Uterus (tissue), 4 donors: ENCODE data around the gene TIGD2. TPM values are rescaled to one million over a fixed set of nuclear protein-coding genes. Genes with fewer than 3 reads are reported as not detected.

Source experiments
- DNase-seq, 2 donors: peaks; one replicate each; pipeline ENCODE4 v3.0.0-alpha.2; 2019 to 2020
- H3K27ac ChIP-seq, 2 donors: fragments of 200-600 bp; sonication (generic); 1 replicate in 1 of 2; 2 replicates in 1 of 2; pipeline ENCODE4 v1.5.1; 2016 to 2018
- H3K27me3 ChIP-seq, 2 donors: fragments of 200-600 bp; sonication (generic); one replicate each; pipeline ENCODE4 v1.5.1; 2018 to 2019; ENCODE audit warnings: control low read depth in 1 of 2
- H3K36me3 ChIP-seq, 2 donors: fragments of 200-600 bp; sonication (generic); one replicate each; pipeline ENCODE4 v1.5.1; 2019; ENCODE audit warnings: control low read depth in 1 of 2
- H3K4me1 ChIP-seq, 2 donors: fragments of 200-600 bp; sonication (generic); one replicate each; pipeline ENCODE4 v1.5.1; 2018 to 2019; ENCODE audit warnings: control low read depth in 1 of 2
- H3K4me3 ChIP-seq, 2 donors: fragments of 200-600 bp; sonication (generic); 1 replicate in 1 of 2; 2 replicates in 1 of 2; pipeline ENCODE4 v1.5.1; 2018 to 2019; ENCODE audit warnings: mild to moderate bottlenecking in 1 of 2
- H3K9me3 ChIP-seq, 2 donors: fragments of 200-600 bp; sonication (generic); one replicate each; pipeline ENCODE4 v1.5.1; 2019; ENCODE audit warnings: control low read depth in 1 of 2
- CTCF ChIP-seq, 4 experiments: fragments of 200-600 bp in 2 of 4; fragments of 450-650 bp in 2 of 4; sonication (generic) in 2 of 4; IDR thresholded peaks; one replicate each; pipeline ENCODE4 v1.5.1; 2016 to 2019; ENCODE audit warnings: antibody characterized with exemption in 4 of 4, mild to moderate bottlenecking in 2 of 4, moderate library complexity in 1 of 4
- POLR2A ChIP-seq, 2 donors: fragments of 450-650 bp; IDR thresholded peaks; one replicate each; pipeline ENCODE4 v1.6.1; 2016; ENCODE audit warnings: antibody characterized with exemption in 2 of 2, mild to moderate bottlenecking in 1 of 2, moderate library complexity in 1 of 2
- intact Hi-C: fragments of 100-400 bp; cut with DNase I; formaldehyde crosslinking; loops from one replicate; pipeline ENCODE4 v1.15.1; 2023; ENCODE audit warnings: low total_unique reads
- total RNA-seq, 4 donors: library from RNA; depleted of rRNA in 3 of 4; stranded (reverse); fragments of >200 nt in 3 of 4; gene quantifications; one replicate each; pipeline versions ENCODE4 v1.1.0 to v1.2.4, GENCODE V29; 2014 to 2023
- donor health status: DM: yes; HTN: yes; CAD: no.

Gene TIGD2
- 1 to 10 TPM in 3 of 4 donors, under 1 TPM in 1; 0.59 to 8.4 (median 3.3) TPM for total RNA-seq

DNA sequence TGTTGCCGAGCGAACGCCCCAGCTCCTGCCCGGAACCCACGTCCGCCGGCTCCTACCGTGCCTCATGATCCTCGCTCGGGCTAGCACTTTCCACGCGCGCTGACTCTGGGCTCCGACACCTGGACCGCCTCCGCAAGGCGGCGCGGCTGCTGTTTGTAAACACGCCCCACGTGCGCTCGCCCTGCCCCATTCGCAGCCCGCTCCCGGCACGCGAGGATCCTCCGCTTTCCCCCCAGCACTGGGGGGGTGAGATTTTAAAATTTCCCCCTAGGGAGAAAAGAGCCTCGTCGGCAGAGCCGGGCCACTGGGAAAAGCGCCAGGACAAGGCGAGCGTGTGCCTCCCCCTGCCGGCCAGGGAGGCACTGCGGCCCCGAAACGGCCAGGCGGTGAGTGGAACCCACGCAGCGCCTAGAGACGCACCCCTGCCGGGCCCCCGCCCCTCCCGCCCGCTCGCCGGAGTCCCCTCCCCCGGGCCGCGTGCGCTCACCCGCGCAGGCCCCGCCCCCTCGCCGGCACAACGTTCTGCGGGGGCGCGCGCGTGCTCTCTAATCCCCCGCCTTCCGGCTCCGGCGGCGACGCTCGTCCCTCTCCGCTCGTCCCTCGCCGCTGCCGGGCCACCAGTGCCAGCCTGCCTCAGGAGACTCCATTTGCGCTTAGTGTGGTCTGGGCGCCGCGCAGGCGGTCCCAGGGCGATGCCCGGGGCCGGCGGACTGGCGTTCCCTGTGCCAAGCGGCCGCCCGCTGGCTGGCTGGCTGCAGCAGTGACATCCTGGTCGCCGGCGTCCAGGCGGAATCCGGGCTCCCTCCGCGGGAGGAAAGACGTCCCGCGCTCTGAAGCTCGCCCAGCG lies at the start of gene TIGD2:
TSS of gene TIGD2 (plus strand) at position 548 of the 847 bp plus-strand sequence. CDS start 1,442 bp downstream, outside the sequence.
- peak within 1 kb of the TSS; percentile 64 to 83 for H3K27ac ChIP-seq
- H3K36me3 ChIP-seq: no peaks in the 10 kb centered on the region
- H3K4me3 ChIP-seq: peak within 1 kb of the TSS; percentile 45 to 77
- intact Hi-C loops: no loop called here
- peak; percentile 19 to 68 for TF ChIP-seq POLR2A (IDR thresholded peaks at IDR 0.05)
- TF ChIP-seq CTCF (IDR thresholded peaks at IDR 0.05): peak; percentile 65 to 87 (median 78)
- DNase-seq: peak; percentile 83 to 88
- no peaks in the 10 kb centered on the region for H3K27me3 ChIP-seq
- H3K9me3 ChIP-seq: no peaks in the 10 kb centered on the region
- H3K4me1 ChIP-seq: no peaks in the 10 kb centered on the region

DNA sequence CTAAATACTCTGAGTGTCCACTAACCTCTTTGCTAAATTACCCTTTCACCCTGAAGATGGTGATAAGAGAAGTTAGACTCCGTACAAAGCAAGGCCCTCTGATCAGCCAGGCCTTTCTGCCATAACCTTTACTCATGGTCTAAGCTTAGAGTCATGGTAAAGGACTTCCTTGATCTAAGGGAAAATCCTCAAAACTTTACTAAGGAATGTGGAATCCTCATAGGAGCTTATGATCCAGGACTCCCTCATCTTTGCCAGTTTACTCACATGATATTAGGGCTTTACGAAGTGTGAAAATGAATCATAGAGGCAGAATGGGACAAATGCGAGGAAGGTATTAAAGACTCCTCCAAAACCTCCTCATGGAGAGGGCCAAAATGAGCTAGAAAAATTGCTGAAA lies 46.5 kb upstream of the TIGD2 start:
- no peak for DNase-seq
- no peaks in the 10 kb centered on the region for H3K9me3 ChIP-seq
- TF ChIP-seq CTCF (IDR thresholded peaks at IDR 0.05) (no peak), POLR2A (IDR thresholded peaks at IDR 0.05) (no peak)

DNA sequence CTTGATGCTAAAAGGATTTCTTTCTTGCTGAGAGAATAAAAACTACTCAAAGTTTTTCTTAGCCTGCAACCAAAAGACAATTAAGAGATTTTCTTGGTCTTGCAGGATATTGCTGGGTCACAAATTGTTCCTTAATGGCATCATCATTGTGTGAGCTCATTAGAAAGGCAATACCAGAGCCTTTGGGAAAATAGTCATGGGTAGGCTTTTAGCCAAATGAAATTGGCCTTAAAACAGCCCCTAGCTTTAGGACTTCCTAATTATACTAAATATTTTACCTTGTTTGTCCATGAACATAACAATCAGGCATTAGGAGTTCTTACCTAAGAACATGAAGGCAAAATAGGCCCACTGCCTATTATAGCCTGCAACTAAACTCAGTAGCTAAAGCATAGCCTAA lies 43.9 kb upstream of the TIGD2 start:
- Histone ChIP-seq H3K4me1 (no peaks in the 10 kb centered on the region), H3K36me3 (no peaks in the 10 kb centered on the region), H3K4me3 (no peak overlapping the region), H3K9me3 (no peaks in the 10 kb centered on the region), H3K27ac (no peak overlapping the region), H3K27me3 (no peaks in the 10 kb centered on the region)
- DNase-seq: no peak
- intact Hi-C loops: no loop called here
- TF ChIP-seq POLR2A (IDR thresholded peaks at IDR 0.05) (no peak), CTCF (IDR thresholded peaks at IDR 0.05) (no peak)

More for the DNA sequence above, 46.5 kb upstream of the TIGD2 start:
- H3K4me3 ChIP-seq: no peak overlapping the region
- no peaks in the 10 kb centered on the region for H3K27me3 ChIP-seq
- no peak overlapping the region for H3K27ac ChIP-seq
- intact Hi-C loops: no loop called here
- H3K4me1 ChIP-seq: no peaks in the 10 kb centered on the region
- H3K36me3 ChIP-seq: no peaks in the 10 kb centered on the region

GRCh38 chr4:89069481-89069880 lies 41.9 kb upstream of the TIGD2 start:
- no peaks in the 10 kb centered on the region for H3K36me3 ChIP-seq
- H3K4me3 ChIP-seq: no peak overlapping the region
- H3K27ac ChIP-seq: no peak overlapping the region
- no peaks in the 10 kb centered on the region for H3K27me3 ChIP-seq
- no peaks in the 10 kb centered on the region for H3K4me1 ChIP-seq
- H3K9me3 ChIP-seq: no peaks in the 10 kb centered on the region
- no peak for DNase-seq
- intact Hi-C loops: no loop called here
- no peak for TF ChIP-seq CTCF (IDR thresholded peaks at IDR 0.05)
- no peak for TF ChIP-seq POLR2A (IDR thresholded peaks at IDR 0.05)

DNA sequence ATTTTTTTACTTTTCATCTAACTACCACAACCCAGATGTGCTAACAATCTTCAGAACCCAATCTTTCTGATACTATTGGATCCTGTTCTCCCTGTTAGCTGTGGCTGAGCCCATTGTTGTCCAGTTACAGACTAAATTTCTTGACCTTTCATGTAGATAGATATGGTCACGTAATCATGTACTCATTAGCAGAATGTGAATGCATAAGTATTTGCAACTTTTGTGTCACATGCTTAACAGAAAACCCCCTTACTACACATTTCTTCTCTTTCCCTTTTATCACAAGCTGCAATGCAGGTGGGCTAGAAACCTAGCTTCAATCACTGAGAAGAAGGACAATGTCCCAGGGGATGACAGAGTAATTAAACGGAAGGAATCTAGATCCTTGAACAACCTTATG lies 41.3 kb upstream of the TIGD2 start:
- Histone ChIP-seq H3K27me3 (no peaks in the 10 kb centered on the region), H3K36me3 (no peaks in the 10 kb centered on the region), H3K4me3 (no peak overlapping the region), H3K27ac (no peak overlapping the region), H3K4me1 (no peaks in the 10 kb centered on the region), H3K9me3 (no peaks in the 10 kb centered on the region)
- intact Hi-C loops: no loop called here
- no peak for DNase-seq
- TF ChIP-seq POLR2A (IDR thresholded peaks at IDR 0.05): no peak
- no peak for TF ChIP-seq CTCF (IDR thresholded peaks at IDR 0.05)
